ENCODE results near the gene PCYT2. TPM values are rescaled to one million over a fixed set of nuclear protein-coding genes. Genes with fewer than 3 reads are reported as not detected.

The PCYT2 gene
- total RNA-seq, 4 donors from 2014 or later, result 23.7 to 34.2 (median 30.4) TPM

DNA sequence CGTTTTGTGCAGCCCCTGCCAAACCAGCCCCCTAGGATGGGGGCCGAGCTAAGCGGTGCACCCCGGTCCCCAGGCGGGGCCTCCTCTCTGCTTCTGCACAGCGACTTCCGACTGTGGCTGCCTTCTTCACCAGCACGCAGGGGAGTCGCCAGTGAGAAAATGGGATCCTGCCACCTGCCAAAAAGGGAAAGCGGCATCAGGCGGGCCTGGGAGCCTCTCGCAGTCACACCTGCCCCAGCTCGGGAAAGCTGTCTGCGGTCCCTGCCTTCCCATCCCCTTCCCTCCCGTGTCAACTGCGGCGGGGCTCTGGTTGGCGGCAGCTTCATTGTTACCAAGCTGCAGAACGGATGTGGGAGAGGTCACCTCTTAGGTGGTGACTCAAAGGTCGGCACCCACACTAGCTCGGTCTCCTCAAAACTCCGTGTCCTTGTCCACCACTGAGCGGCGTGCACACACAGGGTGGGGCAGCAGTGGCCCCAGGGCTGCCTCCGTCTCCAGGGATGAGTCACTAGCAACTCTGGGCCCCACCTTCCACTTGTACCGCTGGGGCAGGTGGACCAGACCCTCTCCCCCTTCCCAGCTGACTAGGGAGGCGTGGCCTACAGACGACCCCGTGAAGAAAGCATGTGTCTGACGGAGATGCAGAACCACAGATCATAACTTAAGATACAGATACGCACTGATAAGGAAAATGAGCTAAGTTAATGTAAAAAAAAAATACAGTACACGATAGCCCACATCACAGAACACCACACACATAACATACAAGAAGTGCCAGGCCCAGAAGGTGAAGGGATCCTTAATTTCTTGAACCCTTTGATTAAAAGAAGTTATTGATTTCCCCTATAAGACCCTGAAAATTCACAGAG, 1.5 kb upstream of the PCYT2 start:
- H3K27ac ChIP-seq, result no peak overlapping the region

GRCh38 chr17:81911969-81912368, 770 bp upstream of the PCYT2 start:
- WGBS, result 76% methylated on average over 19 of the region's 19 CpGs
- Histone ChIP-seq H3K9me3 (no peaks in the 10 kb centered on the region), H3K4me3 (peak overlapping the region; percentile 88), H3K4me1 (peaks cover 42% of the 10 kb centered on the region), H3K27me3 (no peaks in the 10 kb centered on the region), H3K27ac (no peak overlapping the region), H3K36me3 (peaks cover 43% of the 10 kb centered on the region)
- no peak for DNase-seq (ENCODE audit: low spot score in 2 of 2)
- no peak for TF ChIP-seq POLR2A (IDR thresholded peaks at IDR 0.05)
- TF ChIP-seq CTCF (IDR thresholded peaks at IDR 0.05), result no peak
- TF ChIP-seq POLR2AphosphoS5 (IDR thresholded peaks at IDR 0.05), result no peak
- TF ChIP-seq EP300 (IDR thresholded peaks at IDR 0.05), result no peak

More for the DNA sequence above, 1.5 kb upstream of the PCYT2 start:
- no peak for DNase-seq (ENCODE audit: low spot score in 2 of 2)
- H3K4me3 ChIP-seq, result no peak overlapping the region
- H3K36me3 ChIP-seq, result peaks cover 39% of the 10 kb centered on the region
- no peaks in the 10 kb centered on the region for H3K27me3 ChIP-seq
- WGBS, result 78% methylated on average over 18 of the region's 32 CpGs
- TF ChIP-seq POLR2A (IDR thresholded peaks at IDR 0.05) (no peak), CTCF (IDR thresholded peaks at IDR 0.05) (no peak)
- H3K4me1 ChIP-seq, result peaks cover 49% of the 10 kb centered on the region
- H3K9me3 ChIP-seq, result no peaks in the 10 kb centered on the region

DNA sequence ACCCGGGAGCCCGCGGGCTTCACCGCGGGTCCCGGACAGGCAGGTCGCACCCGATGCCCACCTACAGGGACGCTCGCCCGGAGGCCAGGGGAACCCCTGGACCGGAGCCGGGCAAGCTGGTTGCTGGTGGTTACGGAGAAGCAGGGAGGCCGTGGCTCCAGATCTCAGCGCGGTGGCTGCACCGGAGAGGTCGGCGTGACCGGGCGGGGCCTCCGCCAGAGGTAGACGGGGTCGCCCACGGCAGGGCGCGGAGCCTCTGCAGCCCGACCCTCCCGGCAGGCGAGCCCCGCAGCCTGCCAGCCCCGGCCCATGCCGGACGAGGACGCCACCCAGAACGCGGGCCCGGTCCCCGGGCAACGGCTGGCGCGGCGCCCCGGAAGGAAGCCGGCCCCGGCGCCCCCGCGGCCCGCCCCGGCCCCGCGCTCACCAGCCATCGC, 341 bp downstream of the PCYT2 start:
- H3K4me3 ChIP-seq, result peak overlapping the region; percentile 88
- H3K9me3 ChIP-seq, result no peaks in the 10 kb centered on the region
- no peak for DNase-seq (ENCODE audit: low spot score in 2 of 2)
- H3K27me3 ChIP-seq, result no peaks in the 10 kb centered on the region
- peaks cover 54% of the 10 kb centered on the region for H3K36me3 ChIP-seq
- no peak for TF ChIP-seq POLR2A (IDR thresholded peaks at IDR 0.05)
- TF ChIP-seq EP300 (IDR thresholded peaks at IDR 0.05), result no peak
- no peak for TF ChIP-seq CTCF (IDR thresholded peaks at IDR 0.05)
- TF ChIP-seq POLR2AphosphoS5 (IDR thresholded peaks at IDR 0.05), result no peak
- H3K4me1 ChIP-seq, result peaks cover 32% of the 10 kb centered on the region
- under 1% methylated on average over 13 of the region's 55 CpGs for WGBS
- no peak overlapping the region for H3K27ac ChIP-seq

DNA sequence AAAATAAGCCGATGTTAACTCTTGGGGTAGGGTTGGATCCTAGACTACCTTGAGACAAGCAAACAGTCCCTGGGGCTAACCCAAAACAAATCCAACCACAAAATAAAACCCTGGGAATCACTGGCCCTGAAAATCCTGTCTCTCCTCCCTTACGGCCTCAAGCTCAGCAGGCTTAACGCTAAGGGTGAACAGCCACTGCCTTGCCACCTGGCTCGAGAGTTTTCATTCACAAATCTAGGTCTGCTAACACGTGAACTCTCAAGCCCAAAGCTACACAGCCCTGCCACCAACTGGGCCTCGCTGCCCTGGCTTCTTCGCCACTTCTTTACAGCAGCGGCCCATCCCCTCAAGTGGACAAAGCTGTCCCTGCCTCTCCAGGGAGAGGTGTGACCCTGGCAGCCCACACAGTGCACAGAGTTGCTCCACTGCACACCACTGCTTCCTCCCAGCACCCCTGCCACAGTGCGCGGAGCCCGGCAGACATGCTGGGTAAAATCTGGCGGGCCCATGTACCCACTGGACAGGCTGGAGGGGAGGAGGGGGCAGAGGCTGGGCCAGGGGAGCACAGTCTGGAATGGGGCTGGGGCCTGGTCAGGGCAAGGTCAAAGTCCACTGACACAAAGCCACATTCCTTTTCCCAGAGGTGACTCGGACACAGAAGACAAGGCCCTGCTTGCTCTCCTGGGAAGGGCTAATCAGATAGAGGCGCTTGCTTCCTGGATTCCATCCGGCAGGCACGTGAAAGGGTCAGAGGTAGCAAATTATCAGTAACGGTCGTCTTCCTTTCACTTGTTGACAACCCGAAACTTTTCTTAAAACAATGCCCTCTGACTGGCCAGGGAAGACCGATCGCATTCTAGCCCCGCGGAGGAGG, 996 bp downstream of the PCYT2 start:
- Histone ChIP-seq H3K4me1 (peaks cover 28% of the 10 kb centered on the region), H3K27ac (no peak overlapping the region), H3K36me3 (peaks cover 57% of the 10 kb centered on the region), H3K27me3 (no peaks in the 10 kb centered on the region), H3K9me3 (no peaks in the 10 kb centered on the region), H3K4me3 (peak overlapping the region; percentile 88)
- TF ChIP-seq POLR2A (IDR thresholded peaks at IDR 0.05) (no peak), EP300 (IDR thresholded peaks at IDR 0.05) (no peak), POLR2AphosphoS5 (IDR thresholded peaks at IDR 0.05) (no peak)
- WGBS, result 35% methylated on average over 22 of the region's 23 CpGs
- no peak for DNase-seq (ENCODE audit: low spot score in 2 of 2)

DNA sequence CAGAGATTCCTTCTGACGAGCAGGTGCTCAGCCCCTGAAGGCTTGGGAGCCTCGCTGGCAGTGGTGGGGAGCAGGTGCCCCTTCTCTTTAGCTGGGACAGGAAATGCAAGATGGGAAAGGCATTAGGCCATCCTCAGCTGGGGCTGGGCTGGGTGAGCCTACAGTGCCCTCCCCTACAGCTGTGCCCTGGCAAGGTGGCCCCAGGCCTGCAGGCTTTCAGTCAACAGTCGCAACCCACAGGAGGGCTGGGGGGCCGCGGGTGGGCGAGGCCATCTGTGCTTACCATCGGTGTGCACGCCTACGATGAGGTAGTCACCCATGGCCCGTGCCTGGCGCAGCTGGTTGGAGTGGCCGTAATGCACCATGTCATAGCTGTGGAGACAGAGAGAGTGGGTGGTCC, 2.0 kb downstream of the PCYT2 start:
- 96% methylated on average over 8 of the region's 12 CpGs for WGBS
- Histone ChIP-seq H3K9me3 (no peaks in the 10 kb centered on the region), H3K4me1 (peaks cover 28% of the 10 kb centered on the region), H3K36me3 (peaks cover 53% of the 10 kb centered on the region), H3K27me3 (no peaks in the 10 kb centered on the region), H3K4me3 (no peak overlapping the region), H3K27ac (no peak overlapping the region)
- TF ChIP-seq CTCF (IDR thresholded peaks at IDR 0.05), result no peak
- TF ChIP-seq POLR2A (IDR thresholded peaks at IDR 0.05), result no peak
- no peak for TF ChIP-seq POLR2AphosphoS5 (IDR thresholded peaks at IDR 0.05)
- no peak for TF ChIP-seq EP300 (IDR thresholded peaks at IDR 0.05)
- no peak for DNase-seq (ENCODE audit: low spot score in 2 of 2)
